HG02610 (cell line): Measurements from ENCODE around the gene ISM2.

Experiments
- ATAC-seq: cut with Tn5 transposase; IDR thresholded peaks from one replicate; pipeline ENCODE4 v1.9.1; 2021; ENCODE audit warnings: mild to moderate bottlenecking, moderate library complexity; ENCODE audit not compliant: unreplicated experiment

The ISM2 gene

GRCh38 chr14:77508876-77509275, 10.3 kb upstream of the ISM2 start:
- no peak for ATAC-seq

GRCh38 chr14:77508249-77508648, 9.6 kb upstream of the ISM2 start:
- no peak for ATAC-seq

GRCh38 chr14:77507762-77508161, 9.1 kb upstream of the ISM2 start:
- no peak for ATAC-seq

- ATAC-seq, result no peak
Measured at GRCh38 chr14:77505031-77505430, 6.4 kb upstream of the ISM2 start.

- ATAC-seq, result no peak
Measured at GRCh38 chr14:77503138-77503537, 4.5 kb upstream of the ISM2 start.

- no peak for ATAC-seq
Measured at GRCh38 chr14:77502109-77502782, 3.6 kb upstream of the ISM2 start.

- ATAC-seq, result peak; percentile 21
Measured at GRCh38 chr14:77498984-77499527, 440 bp upstream of the ISM2 start.

- ATAC-seq, result no peak
Measured at GRCh38 chr14:77495334-77495733, 3.3 kb downstream of the ISM2 start.

GRCh38 chr14:77491056-77491455, 7.6 kb downstream of the ISM2 start:
- ATAC-seq, result no peak

GRCh38 chr14:77490347-77490986, 8.1 kb downstream of the ISM2 start:
- no peak for ATAC-seq

GRCh38 chr14:77489041-77489440, 9.6 kb downstream of the ISM2 start:
- ATAC-seq, result no peak

- ATAC-seq, result no peak
Measured at GRCh38 chr14:77488558-77488957, 10.1 kb downstream of the ISM2 start.

GRCh38 chr14:77485901-77486678, 12.5 kb downstream of the ISM2 start:
- no peak for ATAC-seq

- no peak for ATAC-seq
Measured at GRCh38 chr14:77485256-77485655, 13.4 kb downstream of the ISM2 start.

GRCh38 chr14:77482422-77482821, 16.2 kb downstream of the ISM2 start:
- no peak for ATAC-seq

- peak; percentile 84 for ATAC-seq
Measured at GRCh38 chr14:77478796-77479195, 19.8 kb downstream of the ISM2 start.

- ATAC-seq, result no peak
Measured at GRCh38 chr14:77478029-77478428, 20.6 kb downstream of the ISM2 start.

- ATAC-seq, result no peak
Measured at GRCh38 chr14:77475432-77476115, 23.0 kb downstream of the ISM2 start.

GRCh38 chr14:77474479-77475177, 24.0 kb downstream of the ISM2 start:
- ATAC-seq, result no peak

- ATAC-seq, result no peak
Measured at GRCh38 chr14:77473921-77474320, 24.7 kb downstream of the ISM2 start.
